C4-2B (cell line): ENCODE data around the gene EMP2.

Source experiments
- ZFX ChIP-seq: fragments of 450-650 bp; IDR thresholded peaks from 2 replicates; pipeline ENCODE4 v1.6.1; 2017
- TF ChIP-seq, protein P1 (sequence below): fragments of 450-650 bp; conservative IDR thresholded peaks from 2 replicates; pipeline ENCODE4 v1.5.1; 2017; ENCODE audit warnings: mild to moderate bottlenecking

GRCh38 chr16:10517868-10518267 is 62.5 kb downstream of the EMP2 start:
- TF ChIP-seq, protein P1, sequence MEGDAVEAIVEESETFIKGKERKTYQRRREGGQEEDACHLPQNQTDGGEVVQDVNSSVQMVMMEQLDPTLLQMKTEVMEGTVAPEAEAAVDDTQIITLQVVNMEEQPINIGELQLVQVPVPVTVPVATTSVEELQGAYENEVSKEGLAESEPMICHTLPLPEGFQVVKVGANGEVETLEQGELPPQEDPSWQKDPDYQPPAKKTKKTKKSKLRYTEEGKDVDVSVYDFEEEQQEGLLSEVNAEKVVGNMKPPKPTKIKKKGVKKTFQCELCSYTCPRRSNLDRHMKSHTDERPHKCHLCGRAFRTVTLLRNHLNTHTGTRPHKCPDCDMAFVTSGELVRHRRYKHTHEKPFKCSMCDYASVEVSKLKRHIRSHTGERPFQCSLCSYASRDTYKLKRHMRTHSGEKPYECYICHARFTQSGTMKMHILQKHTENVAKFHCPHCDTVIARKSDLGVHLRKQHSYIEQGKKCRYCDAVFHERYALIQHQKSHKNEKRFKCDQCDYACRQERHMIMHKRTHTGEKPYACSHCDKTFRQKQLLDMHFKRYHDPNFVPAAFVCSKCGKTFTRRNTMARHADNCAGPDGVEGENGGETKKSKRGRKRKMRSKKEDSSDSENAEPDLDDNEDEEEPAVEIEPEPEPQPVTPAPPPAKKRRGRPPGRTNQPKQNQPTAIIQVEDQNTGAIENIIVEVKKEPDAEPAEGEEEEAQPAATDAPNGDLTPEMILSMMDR = no peak
- TF ChIP-seq ZFX = no peak
